NCI-H2171 treated with DMSO at 0.1 percent for 48 hours (cell line): ENCODE results near the gene C2CD3.

Source experiments
- DNase-seq: peaks from one replicate; lab custom pipeline; 2025; lab: John Stamatoyannopoulos, UW

Gene C2CD3

DNA sequence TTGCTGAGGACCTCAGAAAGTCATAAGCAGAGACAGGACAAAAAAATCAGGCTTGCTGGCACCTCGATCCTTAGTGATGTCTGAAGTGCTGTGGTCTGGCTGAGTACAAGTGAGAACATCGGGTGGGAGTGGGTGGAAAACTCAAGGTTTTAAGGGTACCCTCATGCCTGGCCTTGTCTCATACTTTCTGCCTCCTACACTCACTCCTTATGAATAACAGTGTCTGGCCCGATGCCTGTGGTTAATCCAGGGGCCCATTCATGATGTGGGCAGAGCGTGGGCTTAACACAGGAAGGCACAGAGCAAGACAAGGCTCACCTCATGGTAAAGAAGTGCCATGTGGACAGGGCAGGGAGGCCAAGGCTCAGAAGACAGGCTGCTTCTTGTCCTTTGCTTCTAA lies 150.9 kb downstream of the C2CD3 start:
- DNase-seq, result no peak

DNA sequence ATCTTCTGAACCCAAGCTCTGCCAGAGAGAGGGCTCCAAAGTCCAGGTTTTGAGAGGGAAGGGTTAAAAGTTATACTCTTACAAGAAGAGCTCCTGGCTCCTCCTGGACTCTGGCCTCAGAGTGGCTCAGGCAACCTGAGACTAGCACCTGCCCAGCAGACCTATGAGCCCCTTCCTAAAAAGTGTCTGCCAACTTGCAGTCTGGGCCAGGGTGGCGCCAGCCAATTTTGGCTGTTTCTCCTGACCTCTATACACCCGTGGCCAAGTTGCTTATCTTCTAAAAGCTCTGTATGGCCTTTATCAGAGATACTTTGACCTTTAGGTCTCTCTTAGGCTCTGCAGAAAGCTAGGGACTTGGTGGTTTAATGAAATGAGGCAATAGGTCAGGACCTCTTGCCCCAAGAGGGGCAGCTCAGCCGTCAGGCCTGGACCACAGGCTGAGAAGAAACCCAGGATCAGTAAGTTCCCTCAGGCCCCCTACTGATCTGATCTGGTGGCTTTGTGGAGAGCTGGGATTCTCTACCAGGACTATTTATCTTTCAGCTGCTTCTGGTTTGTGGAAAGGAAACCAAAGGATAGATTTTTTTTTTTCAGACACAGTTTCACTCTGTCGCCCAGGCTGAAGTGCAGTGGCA lies 151.6 kb downstream of the C2CD3 start:
- DNase-seq, result no peak

- DNase-seq, result no peak
These were observed 152.3 kb downstream of the C2CD3 start for GRCh38 chr11:74018331-74019005.

GRCh38 chr11:74017631-74018030 lies 153.2 kb downstream of the C2CD3 start:
- DNase-seq, result no peak

DNA sequence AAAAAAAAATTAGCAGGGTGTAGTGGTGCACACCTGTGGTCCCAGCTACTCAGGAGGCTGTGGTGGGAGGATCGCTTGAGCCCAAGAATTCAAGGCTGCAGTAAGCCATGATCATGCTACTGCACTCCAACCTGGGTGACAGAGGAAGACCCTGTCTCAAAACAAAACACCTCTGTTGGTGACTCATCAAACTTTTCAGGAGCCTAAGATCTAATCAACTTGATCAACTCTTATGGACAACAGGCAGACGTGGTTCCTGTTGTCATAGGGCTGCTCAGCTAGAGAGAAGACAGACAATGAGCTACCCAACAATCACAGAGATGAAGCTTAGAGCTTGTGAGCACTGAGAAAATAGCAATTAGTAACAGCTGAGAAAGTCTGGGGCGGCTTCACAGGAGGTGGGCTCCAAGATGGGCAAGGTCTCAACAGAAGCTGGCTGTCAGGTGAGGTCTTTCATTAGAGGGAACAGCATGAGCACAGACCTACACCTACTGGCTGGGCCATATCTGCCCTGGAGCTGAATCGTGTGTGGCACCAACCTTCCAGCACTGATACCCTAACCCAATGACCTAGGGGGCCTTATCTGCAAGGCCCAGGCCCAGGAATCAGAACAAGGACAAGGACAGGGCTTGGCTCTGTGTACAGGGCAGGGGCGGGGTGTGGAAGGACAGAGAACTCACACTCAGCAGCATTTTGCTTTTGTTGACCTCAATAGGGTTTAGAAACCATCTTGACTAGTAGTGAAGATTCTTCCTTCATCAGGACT lies 154.7 kb downstream of the C2CD3 start:
- no peak for DNase-seq

DNA sequence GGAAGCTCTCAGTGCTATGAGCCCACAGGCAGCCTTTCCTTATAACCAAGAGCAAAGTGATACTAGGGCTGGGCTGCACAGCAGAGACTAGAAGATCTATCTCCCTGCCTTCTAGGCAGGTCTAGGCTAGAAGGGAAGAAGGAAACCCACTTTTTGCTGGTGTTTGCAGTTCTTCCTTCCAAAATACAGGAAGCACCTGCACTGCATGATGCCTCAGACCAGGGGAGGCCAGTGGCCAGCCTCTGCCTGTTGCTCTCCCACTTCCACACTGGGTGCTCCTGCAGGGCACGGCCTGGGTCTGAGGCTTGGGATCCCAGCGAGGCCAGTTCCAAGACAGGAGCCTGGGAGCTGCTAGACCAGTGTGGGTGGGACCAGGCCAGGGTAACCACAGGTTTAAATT lies 155.9 kb downstream of the C2CD3 start:
- no peak for DNase-seq

DNA sequence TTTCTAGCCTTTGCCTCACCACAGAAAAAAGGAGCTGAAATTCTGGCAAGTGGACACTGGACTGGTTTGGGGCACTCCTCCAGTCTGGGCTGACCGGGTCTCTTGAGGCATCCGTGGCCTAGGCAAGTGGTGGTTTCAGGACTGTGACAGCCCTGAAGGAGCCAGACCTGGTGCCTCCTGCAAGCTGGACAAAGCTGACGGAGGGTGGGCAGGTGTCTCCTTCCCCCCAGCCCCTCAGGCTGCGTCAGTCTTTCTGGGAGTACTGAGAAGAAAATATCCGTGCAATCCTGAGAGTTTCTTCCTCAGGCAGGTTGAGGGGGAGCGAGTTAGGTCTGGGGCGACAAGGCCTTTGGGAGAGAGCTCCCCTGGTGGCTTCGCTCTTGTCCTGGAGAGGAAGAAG lies 157.7 kb downstream of the C2CD3 start:
- no peak for DNase-seq

GRCh38 chr11:74012074-74012809 lies 158.6 kb downstream of the C2CD3 start:
- DNase-seq, result no peak

DNA sequence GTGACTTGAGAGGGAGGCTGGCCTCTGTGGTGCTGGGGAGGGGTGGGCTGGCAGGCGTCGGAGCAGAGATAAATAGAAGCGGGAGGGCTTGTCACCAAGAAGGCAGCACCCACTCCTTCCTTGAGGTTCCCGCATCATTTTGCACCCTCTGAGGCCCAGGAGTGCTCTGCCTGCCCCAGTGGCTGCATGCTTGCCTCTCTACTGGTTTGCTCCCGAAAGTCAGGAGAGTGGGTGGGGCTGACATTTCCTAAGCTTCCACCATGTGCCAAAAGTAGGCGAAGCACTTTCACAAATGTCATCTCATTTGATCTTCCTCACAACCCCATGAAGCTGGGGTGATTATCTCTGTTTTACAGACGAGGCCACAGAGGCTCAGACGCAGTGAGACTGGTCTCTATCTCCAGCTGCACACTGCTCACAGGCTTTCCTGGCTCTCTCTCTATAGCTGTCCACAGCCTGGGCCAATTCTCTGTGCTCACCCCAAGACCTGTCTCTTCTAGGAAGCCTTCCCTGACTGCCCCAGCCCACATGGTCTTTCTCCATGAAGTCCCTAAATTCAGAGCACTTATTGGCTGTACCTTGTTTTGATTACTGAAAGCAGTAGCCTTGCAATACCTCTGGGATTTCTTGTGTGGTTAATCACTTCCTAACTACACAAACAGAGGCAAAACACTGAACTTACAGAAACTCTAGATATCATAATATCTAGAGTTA lies 159.3 kb downstream of the C2CD3 start:
- DNase-seq, result no peak

GRCh38 chr11:74010306-74011300 lies 160.2 kb downstream of the C2CD3 start:
- no peak for DNase-seq

DNA sequence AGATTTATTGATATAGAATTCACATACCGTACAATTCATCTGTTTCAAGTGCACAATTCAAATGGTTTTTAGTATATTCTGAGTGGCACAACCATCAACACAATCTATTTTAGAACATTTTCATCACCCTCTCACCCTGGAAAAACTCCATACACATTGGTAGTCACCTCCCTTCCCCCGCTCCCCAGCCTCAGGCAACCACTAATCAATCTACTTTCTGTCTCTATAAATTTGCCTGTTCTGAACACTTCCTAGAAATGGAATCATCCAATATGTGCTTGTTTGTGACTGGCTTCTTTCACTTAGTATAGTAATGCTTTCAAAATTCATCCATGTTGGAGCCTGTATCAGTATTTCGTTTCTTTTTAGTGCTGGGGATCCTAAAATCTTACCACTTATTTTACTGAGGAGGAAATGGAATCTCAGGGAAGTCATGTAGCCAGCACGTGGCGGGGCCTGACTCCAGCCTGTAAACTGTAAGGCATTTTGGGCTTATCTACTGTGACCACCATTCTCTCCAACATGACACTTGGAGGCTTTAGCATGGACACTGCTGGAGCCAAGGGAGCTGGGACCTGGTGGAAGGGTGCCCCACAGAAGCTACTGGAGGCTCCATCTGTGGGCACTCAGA lies 161.0 kb downstream of the C2CD3 start:
- no peak for DNase-seq

- DNase-seq, result no peak
These were observed 161.6 kb downstream of the C2CD3 start for GRCh38 chr11:74009230-74009547.

- DNase-seq, result no peak
These were observed 162.2 kb downstream of the C2CD3 start, which contains the start of gene UCP3 for GRCh38 chr11:74008373-74009229. TSS of gene UCP3 (minus strand) at chr11:74009085. CDS start at chr11:74007042, 2,043 bp downstream.

DNA sequence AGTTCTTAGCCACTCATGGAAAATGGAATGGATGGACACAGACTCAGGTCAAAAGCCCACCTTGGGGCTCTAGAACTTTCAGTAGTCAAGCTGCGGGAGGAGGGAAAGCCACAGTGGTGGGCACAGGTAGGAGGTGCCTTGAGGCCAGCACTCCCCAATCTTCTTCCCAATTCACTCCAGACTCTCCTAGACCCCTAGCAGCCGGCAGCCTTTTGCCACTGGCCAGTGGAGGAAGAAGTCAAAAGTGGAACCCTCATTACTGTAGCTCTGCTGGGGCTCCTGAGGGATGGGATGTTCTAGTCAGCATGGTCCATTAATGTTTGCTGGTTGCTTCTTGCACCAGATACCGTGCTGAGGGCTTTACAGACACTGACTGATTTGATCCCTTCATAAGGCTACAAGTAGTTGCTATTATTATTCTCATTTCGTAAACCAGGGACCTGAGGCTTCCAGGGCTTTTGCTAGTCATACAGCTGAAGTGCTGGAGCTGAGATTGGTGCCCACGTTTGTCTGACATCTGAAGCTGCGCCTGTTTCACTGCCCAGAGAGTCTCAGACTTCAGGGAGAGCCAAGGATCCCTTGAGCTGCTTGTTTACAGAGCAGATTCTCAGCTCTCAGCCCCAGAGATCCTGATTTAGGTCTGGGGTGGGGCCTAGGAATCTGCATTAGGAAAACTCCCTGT lies 163.0 kb downstream of the C2CD3 start:
- DNase-seq, result no peak

- DNase-seq, result no peak
These were observed 164.0 kb downstream of the C2CD3 start for GRCh38 chr11:74006743-74007304.

DNA sequence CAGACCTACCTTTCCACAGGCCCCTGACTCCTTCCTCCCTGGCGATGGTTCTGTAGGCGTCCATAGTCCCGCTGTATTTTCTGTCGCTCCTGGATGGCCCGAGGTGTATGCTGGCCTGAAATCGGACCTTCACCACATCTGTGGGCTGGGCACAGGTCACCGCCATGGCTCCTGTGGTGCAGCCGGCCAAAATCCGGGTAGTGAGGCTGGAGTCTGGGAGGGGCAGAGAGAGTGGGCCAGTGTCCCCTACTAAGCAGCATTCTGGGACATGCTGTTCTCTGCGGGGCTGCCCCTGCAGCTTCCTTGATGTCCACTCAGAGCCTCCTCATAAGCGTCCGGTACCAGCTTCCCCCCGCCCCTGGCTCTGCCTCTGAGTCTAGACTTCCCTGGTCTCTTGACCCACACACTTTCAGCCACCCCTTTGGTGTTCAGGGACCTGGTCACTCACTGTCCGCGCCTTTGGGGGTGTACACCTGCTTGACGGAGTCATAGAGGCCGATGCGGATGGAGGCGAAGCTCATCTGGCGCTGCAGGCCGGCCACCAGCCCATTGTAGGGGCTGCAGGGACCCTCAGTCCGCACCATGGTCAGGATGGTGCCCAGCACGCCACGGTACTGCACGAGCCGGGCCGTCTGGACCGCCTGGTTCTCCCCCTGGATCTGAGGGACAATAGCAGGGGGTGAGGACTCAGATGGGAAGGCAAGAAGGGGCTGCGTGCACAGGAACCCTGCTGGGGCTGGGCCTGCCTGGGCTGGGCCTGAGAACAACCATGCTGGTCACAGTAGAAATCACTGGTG lies 164.9 kb downstream of the C2CD3 start:
- no peak for DNase-seq
